ENCODE data around the gene ACAD8. TPM values are rescaled to one million over a fixed set of nuclear protein-coding genes. Genes with fewer than 3 reads are reported as not detected.

ACAD8 gene
- total and polyA plus RNA-seq, 7 donors: 19.0 to 31.2 (median 28.0) TPM

DNA sequence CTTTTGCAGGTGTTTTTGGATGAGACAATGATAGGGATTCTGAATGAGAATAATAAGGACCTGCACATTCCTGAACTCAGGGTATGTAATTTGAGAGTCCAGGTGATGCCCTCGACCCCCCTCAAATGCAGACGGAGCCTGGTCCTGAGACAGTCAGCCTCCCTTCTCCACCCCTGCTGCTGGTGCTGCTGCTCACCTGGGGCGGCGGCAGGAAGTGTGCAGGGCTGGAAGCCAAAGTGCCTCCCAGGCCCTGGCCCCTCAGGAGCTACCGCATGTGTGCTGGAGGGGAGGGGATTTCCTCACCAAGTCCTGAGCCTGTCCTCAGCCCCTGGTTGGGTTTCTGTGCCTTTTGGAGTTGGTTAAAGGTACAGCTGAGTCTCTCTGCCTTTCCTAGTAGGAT lies 59.4 kb downstream of the ACAD8 start:
- H3K4me3 ChIP-seq: no peak overlapping the region
- DNase-seq: no peak
- H3K27me3 ChIP-seq: no peaks in the 10 kb centered on the region
- H3K9me3 ChIP-seq: peaks cover 0 to 6% (median 0%) of the 10 kb centered on the region in 4 donors
- 69 to 80% methylated on average over 5 of the region's 5 CpGs for WGBS, 2 donors
- TF ChIP-seq EP300 (IDR thresholded peaks at IDR 0.05) (no peak), POLR2AphosphoS5 (IDR thresholded peaks at IDR 0.05) (no peak), POLR2A (IDR thresholded peaks at IDR 0.05) (no peak)
- TF ChIP-seq, protein P1, sequence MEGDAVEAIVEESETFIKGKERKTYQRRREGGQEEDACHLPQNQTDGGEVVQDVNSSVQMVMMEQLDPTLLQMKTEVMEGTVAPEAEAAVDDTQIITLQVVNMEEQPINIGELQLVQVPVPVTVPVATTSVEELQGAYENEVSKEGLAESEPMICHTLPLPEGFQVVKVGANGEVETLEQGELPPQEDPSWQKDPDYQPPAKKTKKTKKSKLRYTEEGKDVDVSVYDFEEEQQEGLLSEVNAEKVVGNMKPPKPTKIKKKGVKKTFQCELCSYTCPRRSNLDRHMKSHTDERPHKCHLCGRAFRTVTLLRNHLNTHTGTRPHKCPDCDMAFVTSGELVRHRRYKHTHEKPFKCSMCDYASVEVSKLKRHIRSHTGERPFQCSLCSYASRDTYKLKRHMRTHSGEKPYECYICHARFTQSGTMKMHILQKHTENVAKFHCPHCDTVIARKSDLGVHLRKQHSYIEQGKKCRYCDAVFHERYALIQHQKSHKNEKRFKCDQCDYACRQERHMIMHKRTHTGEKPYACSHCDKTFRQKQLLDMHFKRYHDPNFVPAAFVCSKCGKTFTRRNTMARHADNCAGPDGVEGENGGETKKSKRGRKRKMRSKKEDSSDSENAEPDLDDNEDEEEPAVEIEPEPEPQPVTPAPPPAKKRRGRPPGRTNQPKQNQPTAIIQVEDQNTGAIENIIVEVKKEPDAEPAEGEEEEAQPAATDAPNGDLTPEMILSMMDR (IDR thresholded peaks at IDR 0.05): no peak
- no peaks in the 10 kb centered on the region for H3K36me3 ChIP-seq
- no peak overlapping the region for H3K27ac ChIP-seq
- no peaks in the 10 kb centered on the region for H3K4me1 ChIP-seq
- intact Hi-C loops (cut with DNase I): no loop called here

DNA sequence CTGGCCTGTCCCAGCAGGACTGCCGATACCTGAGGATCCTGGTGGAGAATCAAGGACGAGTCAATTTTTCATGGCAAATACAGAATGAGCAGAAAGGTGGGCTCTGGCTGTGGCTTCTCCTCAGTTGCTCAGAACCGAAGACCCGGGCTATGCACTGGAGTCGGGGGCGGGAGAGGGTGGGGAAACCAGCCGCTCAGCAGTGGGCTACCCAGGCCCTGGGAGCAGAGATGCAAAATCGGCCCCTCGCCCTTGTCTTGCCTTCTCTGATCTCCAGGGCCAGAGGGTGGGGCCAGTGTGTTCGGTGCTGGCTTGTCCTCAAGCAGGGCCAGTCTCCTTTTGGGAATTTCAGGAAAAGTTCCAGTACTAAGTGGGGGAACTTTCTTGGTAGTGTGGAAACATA lies 60.0 kb downstream of the ACAD8 start:
- TF ChIP-seq POLR2AphosphoS5 (IDR thresholded peaks at IDR 0.05): no peak
- TF ChIP-seq POLR2A (IDR thresholded peaks at IDR 0.05): no peak
- no peak for TF ChIP-seq EP300 (IDR thresholded peaks at IDR 0.05)
- no peak overlapping the region for H3K4me3 ChIP-seq
- H3K27me3 ChIP-seq: no peaks in the 10 kb centered on the region
- no peaks in the 10 kb centered on the region for H3K36me3 ChIP-seq
- no peak for DNase-seq
- 91 to 92% methylated on average over 10 of the region's 10 CpGs for WGBS, 2 donors
- peaks cover 0 to 6% (median 0%) of the 10 kb centered on the region in 4 donors for H3K9me3 ChIP-seq
- intact Hi-C loops (cut with DNase I): no loop called here
- no peaks in the 10 kb centered on the region for H3K4me1 ChIP-seq
- no peak overlapping the region for H3K27ac ChIP-seq

DNA sequence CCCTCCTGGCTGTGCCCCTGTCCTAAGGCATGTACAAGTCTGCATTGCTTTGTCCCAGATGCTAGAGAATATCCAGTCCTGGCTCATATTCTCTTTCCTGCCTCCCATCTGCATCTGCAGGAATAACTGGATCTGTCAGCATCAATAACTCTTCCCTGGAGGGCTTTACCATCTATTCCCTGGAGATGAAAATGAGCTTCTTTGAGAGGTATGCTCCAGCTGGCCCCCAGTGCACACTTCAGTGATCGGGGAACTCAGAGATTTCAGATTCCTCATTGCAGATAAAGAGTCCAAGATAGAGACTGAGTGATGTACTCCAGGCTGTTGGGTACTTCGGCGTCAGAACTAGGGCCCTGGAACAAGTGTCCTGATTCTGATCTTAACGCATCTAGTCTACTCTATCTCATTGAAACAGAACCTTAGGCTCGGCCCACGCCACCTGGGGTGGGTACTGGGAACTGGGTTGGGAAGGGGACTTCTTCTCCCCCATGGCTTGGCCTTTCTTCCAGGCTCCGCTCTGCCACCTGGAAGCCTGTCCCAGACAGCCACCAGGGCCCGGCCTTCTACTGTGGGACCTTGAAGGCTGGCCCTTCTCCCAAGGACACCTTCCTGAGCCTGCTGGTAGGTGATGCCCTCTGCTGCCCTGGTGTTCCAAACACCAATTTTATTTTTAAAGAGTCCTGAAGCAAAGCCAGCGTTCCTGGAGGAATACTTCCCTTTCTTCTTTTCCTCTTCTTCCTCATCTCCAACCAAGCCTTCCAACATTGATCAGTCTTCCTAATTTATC lies 60.6 kb downstream of the ACAD8 start:
- Histone ChIP-seq H3K27me3 (no peaks in the 10 kb centered on the region), H3K27ac (no peak overlapping the region), H3K4me1 (no peaks in the 10 kb centered on the region), H3K4me3 (no peak overlapping the region), H3K9me3 (peaks cover 0 to 6% (median 0%) of the 10 kb centered on the region in 4 donors), H3K36me3 (no peaks in the 10 kb centered on the region)
- TF ChIP-seq, protein P1 (IDR thresholded peaks at IDR 0.05): no peak
- no peak for TF ChIP-seq POLR2AphosphoS5 (IDR thresholded peaks at IDR 0.05)
- no peak for TF ChIP-seq POLR2A (IDR thresholded peaks at IDR 0.05)
- TF ChIP-seq EP300 (IDR thresholded peaks at IDR 0.05): no peak
- DNase-seq: peak; percentile 40
- 84 to 91% methylated on average over 9 of the region's 9 CpGs for WGBS, 2 donors
- intact Hi-C loops (cut with DNase I): no loop called here

Other genes with a start within 250 kb of the ACAD8 start
- 100 to 1,000 TPM in 1 of 4 donors, 10 to 100 TPM in 3; 69.4 to 125 (median 82.0) TPM for gene JAM3, start 184.5 kb upstream of the ACAD8 start, total RNA-seq
- 1 to 10 TPM in 2 of 3 donors, under 1 TPM in 1; 0.69 to 7.5 (median 3.0) TPM for gene JAM3, start 184.5 kb upstream of the ACAD8 start, polyA plus RNA-seq
- gene NCAPD3, start 29.6 kb upstream of the ACAD8 start, total RNA-seq: 1 to 10 TPM; 6.4 to 8.9 (median 8.0) TPM
- gene NCAPD3, start 29.6 kb upstream of the ACAD8 start, polyA plus RNA-seq: 10 to 100 TPM in 1 of 3 donors, 1 to 10 TPM in 2; 1.8 to 13.0 (median 3.0) TPM
- gene VPS26B, start 28.9 kb upstream of the ACAD8 start, total RNA-seq: 10 to 100 TPM; 35.7 to 53.7 (median 37.3) TPM
- gene VPS26B, start 28.9 kb upstream of the ACAD8 start, polyA plus RNA-seq: 10 to 100 TPM; 22.8 to 26.4 (median 22.9) TPM
- gene THYN1, start 216 bp upstream of the ACAD8 start, total RNA-seq: 10 to 100 TPM; 69.9 to 92.2 (median 74.4) TPM
- 10 to 100 TPM; 38.1 to 49.2 (median 48.0) TPM for gene THYN1, start 216 bp upstream of the ACAD8 start, polyA plus RNA-seq
- gene GLB1L3, start 22.8 kb downstream of the ACAD8 start, total RNA-seq: 1 to 10 TPM in 3 of 4 donors, under 1 TPM in 1; 0.82 to 8.9 (median 4.1) TPM
- under 1 TPM in 1 of 3 donors, not detected in 2; 0.25 TPM for gene GLB1L3, start 22.8 kb downstream of the ACAD8 start, polyA plus RNA-seq
- gene GLB1L2, start 78.4 kb downstream of the ACAD8 start, total RNA-seq: 100 to 1,000 TPM in 1 of 4 donors, 10 to 100 TPM in 3; 30.8 to 108 (median 51.0) TPM
- gene GLB1L2, start 78.4 kb downstream of the ACAD8 start, polyA plus RNA-seq: 10 to 100 TPM in 1 of 3 donors, 1 to 10 TPM in 2; 4.2 to 16.5 (median 6.0) TPM
- gene B3GAT1, start 158.7 kb downstream of the ACAD8 start, total RNA-seq: under 1 TPM in 3 of 4 donors, not detected in 1; 0.16 to 0.28 (median 0.27) TPM
- gene B3GAT1, start 158.7 kb downstream of the ACAD8 start, polyA plus RNA-seq: under 1 TPM in 1 of 3 donors, not detected in 2; 0.63 TPM